GM19351 (cell line): ENCODE results near the gene GGA3.
"Not testable (repeated sequence)": the region's sequence is repeated elsewhere in the genome, so short reads cannot be mapped to it uniquely, and the experiment has no call there.

ENCODE experiments used
- ATAC-seq: cut with Tn5 transposase; IDR thresholded peaks from one replicate; pipeline ENCODE4 v1.9.1; 2021; ENCODE audit warnings: mild to moderate bottlenecking, moderate library complexity; ENCODE audit not compliant: unreplicated experiment

GGA3 gene

GRCh38 chr17:75261336-75262111 is at the start of gene GGA3, which contains the start of gene MRPS7:
GGA3 (minus strand) TSS chr17:75261606; CDS start chr17:75261587, 19 bp downstream.
MRPS7 (plus strand) TSS chr17:75261879; CDS start chr17:75261901, 22 bp downstream.
- peak; percentile 92 for ATAC-seq

- ATAC-seq = no peak
Observed at GRCh38 chr17:75308732-75309629, 47.6 kb upstream of the GGA3 start.

DNA sequence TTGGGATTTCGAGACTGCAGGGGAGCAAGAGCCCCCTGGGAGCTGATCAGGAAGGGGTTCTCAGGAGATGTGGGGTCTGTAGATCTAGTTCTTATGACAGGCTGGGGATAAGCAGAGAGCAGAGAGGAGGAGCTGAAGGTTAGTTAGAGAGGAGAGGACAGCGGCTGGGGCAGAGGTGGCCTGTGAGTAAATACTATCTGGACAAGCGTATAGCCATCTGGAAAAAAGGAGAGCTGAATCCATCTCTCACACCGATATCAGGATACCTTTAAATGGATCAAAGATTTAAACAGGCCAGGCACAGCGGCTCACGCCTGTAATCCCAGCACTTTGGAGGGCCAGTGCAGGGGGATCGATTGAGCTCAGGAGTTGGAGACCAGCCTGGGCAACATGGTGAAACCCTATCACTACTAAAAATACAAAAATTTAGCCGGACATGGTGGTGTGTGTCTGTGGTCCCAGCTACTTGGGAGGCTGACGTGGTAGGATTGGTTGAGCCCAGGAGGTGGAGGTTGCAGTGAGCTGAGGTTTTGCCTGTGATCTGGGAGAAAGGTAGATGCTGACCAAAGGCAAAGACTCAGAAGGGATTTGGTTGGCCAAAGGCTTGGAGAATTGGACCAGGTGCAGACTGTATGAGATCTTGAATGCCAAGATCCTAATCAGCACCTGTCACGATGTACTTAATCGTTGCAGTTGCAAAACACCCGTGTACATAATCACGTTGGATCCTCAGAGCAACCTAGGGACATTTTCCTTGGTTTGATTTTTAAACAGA is 46.7 kb upstream of the GGA3 start:
- no peak for ATAC-seq

DNA sequence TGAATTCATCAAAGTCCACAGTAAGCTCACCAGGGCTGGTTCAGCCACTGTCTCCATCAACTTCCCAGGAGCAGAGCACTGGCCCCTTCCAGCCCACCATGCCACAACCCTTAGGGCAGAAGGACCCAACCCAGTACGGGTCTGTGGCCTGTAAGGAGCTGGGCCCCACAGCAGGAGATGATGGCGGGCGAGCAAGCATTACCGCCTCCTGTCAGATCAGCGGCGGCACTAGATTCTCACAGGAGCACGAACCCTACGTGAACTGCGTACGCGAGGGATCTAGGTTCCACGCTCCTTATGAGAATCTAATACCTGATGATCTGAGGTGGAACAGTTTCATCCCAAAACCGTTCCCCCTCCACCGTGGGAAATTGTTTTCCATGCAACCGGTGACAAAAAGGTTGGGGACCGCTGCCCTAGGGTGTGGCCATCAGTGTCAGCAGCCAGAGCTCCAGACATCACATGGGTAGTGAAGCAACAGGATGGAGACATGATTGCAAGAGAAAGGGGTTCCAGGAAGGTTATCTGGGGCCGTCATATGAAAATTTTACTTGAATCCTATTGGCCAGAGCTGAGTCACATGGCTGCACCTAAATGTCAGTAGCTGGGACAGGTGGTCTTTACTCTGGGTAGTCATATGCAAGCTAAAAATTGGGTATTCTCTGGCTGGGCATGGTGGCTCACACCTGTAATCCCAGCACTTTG is 40.2 kb upstream of the GGA3 start:
- ATAC-seq = no peak

DNA sequence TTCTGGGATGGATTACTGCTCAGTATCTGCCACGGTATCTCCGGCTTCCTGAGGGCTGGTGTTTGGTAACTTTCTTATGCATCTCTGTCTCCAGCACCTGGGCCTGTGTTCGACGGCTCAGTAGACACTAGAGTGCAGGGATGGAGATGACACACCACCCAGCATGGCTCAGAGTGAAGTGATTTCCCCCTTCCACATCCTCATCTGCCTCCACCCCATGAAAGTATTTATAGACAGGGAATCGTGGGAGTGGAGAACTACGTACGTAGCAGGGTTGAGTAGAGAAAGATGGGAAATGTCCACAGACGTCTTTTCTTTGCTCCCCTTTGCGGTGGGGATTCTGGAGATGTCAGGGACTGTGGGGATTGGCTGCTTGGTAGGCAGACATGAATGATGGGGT is 39.6 kb upstream of the GGA3 start:
- ATAC-seq = no peak

- no peak for ATAC-seq
Observed at GRCh38 chr17:75300280-75300679, 38.9 kb upstream of the GGA3 start.

GRCh38 chr17:75295201-75296158 is 34.1 kb upstream of the GGA3 start:
- peak; percentile 64 for ATAC-seq

- not testable (repeated sequence) for ATAC-seq
Observed at GRCh38 chr17:75292810-75293448, 31.5 kb upstream of the GGA3 start.

DNA sequence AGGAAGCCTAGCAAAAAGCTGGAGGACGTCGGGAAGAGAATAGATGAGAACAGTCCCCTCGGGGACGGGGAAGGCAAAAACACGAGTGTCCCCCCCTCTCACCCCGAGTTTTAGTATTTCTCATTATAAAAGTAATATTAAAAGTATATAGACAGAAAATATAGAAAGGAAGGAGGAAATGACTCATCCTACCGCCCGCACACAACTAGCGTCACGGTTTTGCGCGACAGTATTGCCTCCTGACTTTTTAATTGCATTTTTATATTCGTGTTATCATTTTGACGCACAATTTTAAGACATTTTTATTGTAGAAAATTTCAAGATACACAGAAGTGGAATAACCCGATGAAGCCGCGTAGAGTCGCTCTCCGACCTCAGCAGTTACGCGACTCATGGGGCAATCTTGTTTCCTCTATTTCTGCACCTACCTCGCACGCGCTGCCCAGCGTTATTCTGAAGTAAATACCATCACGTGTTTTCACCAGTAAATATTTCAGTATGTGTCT is 28.5 kb upstream of the GGA3 start:
- no peak for ATAC-seq

DNA sequence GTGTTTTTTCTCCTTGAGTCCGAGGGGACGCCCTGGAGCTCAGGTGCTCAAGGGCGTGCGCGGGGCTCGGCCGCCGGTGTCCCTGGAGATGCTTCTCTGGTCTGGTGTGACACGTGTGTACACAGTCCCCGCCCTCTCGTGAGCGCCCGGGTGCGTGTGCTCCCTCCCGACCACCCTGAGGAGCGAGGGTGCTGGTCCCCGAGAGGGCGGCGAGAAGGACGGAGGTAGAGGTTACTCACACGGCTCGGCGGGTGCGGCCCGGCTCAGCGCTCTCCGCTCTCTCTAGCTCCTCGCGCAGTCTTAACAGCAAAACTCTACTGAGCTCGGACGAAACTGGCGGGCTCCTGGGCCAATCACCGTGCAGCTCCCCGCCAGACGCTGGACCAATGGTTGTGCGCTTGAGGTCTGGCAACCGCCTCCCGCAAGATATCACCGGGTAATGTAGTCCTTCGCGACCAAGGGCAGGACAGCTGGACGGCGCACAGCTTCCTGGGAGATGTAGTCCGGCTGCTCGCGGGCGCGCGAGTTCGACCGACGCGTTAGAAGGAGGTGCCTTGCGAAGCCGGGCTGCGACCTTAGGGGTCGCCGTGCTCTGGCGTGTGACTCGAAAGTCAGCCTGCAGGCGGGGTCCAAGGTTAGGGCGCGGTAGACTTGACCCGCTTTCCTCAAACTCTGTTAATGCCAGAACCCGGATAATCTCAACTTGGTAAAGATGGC is 27.9 kb upstream of the GGA3 start, which contains the start of gene SLC25A19:
Gene SLC25A19 (minus strand): TSS at position 319 of the 717 bp plus-strand sequence. CDS start 2,669 bp downstream, outside the sequence.
- ATAC-seq = peak; percentile 83

GRCh38 chr17:75288770-75289114 is 27.3 kb upstream of the GGA3 start:
- ATAC-seq = peak; percentile 20

- no peak for ATAC-seq
Observed at GRCh38 chr17:75288359-75288758, 27.0 kb upstream of the GGA3 start.

GRCh38 chr17:75287221-75287620 is 25.8 kb upstream of the GGA3 start:
- no peak for ATAC-seq

DNA sequence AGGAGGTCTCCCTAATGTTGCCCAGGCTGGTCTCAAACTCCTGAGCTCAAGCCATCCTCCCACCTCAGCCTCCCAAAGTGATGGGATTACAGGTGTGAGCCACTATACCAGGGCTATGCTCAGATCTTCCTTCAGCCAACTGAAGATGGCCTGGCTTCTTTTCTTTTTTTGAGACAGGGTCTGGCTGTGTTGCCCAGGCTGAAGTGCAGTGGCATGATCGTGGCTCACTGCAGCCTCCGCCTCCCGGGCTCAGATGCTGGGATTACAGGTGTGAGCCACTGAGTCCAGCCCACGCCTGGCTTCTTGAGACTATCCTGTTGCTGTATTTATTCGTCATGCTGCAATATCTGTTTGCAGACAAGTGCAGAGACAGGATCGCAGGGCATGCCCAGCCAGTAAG is 23.7 kb upstream of the GGA3 start:
- ATAC-seq = no peak

GRCh38 chr17:75280189-75280588 is 18.8 kb upstream of the GGA3 start:
- ATAC-seq = not testable (repeated sequence)

DNA sequence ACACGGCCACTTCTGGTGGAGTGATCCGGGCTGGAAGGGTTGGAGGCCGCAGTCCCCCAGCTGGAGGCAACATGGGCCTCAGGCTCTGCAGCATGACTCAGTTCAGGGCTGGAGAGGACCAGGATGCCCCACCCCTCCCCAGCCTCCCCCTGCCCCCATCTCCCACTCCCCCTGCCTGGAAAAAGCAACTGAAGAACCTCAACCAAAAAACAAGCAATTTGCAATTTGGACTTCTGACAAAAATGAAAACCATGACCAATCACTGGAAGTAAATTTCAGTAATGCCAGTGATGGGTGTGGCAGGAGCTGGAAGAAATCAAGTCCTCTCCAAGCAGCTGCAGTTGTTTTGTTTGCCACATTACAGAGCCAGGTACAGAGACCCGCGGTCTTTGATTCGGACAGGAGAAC is 16.3 kb upstream of the GGA3 start:
- no peak for ATAC-seq

DNA sequence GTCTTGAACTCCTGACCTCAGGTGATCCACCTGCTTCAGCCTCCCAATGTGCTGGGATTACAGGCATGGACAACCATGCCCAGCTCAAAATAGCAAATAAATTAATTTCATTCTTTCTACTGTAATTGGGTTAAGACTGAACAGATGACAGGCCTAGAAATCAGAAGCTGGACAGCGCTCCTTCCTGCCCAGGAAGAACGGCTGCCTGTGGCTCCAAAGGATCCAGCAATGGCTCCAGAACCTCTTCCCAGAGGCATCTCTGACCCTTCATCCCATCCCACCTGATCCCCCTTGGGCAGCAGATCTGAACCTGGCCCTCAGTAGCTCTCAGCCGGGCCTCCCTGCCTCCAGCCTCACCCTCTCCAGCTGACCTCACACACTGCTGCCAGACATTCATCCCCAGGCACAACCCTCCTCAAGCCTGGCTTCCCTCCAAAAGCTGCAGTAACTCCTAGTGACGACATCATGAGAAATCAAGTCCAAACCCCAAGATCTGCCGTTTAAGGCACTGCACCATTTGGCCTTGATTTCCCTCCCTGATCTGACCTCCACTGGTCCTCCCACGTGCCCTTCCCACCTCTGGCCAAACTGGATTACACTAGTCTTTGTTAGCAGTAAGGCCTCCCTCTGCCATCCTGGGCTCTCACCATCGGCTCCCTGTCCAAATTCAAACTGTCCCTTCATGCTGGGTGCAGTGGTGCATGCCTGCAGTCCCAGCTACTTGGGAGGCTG is 12.7 kb upstream of the GGA3 start:
- ATAC-seq = no peak
